ENCODE measurements around the gene CYP4F11. TPM values are rescaled to one million over a fixed set of nuclear protein-coding genes. Genes with fewer than 3 reads are reported as not detected.
"Not testable (repeated sequence)": the region's sequence is repeated elsewhere in the genome, so short reads cannot be mapped to it uniquely, and the experiment has no call there.

Gene CYP4F11
- under 1 TPM in 2 of 3 donors, not detected in 1; 0.25 to 0.78 TPM for polyA plus RNA-seq (ENCODE audit: insufficient read length in 3 of 3)

DNA sequence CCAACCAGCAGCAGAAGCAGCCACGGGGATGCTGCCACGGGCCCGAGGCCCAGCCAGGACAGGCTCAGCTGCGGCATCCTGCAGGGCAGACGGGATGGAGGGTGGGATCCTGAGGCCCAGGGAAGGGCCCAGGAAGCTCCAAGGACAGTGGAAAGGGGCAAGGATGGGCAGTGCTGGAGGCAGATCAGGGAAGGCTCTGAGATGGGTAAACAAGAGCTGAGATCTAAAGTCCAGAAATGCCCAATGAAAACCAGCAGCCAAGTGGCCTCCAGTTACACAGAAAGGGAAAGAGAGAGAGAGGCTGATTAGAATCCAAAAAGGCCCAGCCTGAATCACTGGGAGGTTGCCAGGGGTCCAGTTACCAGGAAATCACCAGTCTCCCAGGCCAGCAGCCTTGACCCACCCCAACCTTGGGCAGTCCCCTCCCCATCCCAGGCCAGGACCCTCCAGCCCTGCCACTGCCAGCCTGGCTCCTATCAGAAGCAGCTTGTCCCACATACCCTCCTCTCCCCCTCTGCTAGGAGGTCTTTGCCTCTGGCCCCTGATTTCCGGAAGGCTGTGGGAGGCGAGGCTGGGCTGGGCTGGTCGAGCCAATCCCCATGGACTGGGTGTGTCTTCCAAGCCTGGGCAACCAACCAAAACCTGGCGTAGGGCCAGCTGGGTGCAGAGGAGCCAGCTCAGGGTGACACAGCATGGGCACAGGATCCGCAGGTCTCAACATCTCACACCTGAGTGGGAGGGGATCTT lies at the start of gene CYP4F11:
TSS of gene CYP4F11 (minus strand) at position 198 of the 747 bp plus-strand sequence. CDS start at position 77, 121 bp downstream.
- DNase-seq (ENCODE audit: low read depth in 3 of 3, low spot score in 2 of 3): no peak

GRCh38 chr19:15979293-15979692 lies 45.0 kb upstream of the CYP4F11 start:
- no peak for DNase-seq (ENCODE audit: low read depth in 3 of 3, low spot score in 2 of 3)

DNA sequence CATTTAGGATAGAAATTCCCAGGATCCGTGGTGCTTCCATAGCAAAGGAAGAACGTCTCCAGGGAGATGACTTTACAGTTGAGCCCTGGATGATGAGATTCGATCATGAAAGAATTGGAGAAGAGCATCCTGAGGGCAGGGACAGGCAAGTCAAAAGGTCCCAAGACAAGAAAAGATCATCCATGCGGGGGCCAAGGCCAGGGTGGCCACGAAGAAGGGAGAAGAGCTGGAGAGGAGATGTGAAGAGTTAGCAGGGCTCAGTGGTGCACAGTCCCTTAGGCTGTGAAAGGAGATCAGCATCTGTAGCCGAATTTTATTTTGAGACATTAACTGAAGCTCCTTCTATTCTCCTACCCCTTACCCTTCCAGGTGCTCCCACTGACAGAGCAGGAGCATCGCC lies 43.4 kb upstream of the CYP4F11 start:
- DNase-seq (ENCODE audit: low read depth in 3 of 3, low spot score in 2 of 3): no peak

DNA sequence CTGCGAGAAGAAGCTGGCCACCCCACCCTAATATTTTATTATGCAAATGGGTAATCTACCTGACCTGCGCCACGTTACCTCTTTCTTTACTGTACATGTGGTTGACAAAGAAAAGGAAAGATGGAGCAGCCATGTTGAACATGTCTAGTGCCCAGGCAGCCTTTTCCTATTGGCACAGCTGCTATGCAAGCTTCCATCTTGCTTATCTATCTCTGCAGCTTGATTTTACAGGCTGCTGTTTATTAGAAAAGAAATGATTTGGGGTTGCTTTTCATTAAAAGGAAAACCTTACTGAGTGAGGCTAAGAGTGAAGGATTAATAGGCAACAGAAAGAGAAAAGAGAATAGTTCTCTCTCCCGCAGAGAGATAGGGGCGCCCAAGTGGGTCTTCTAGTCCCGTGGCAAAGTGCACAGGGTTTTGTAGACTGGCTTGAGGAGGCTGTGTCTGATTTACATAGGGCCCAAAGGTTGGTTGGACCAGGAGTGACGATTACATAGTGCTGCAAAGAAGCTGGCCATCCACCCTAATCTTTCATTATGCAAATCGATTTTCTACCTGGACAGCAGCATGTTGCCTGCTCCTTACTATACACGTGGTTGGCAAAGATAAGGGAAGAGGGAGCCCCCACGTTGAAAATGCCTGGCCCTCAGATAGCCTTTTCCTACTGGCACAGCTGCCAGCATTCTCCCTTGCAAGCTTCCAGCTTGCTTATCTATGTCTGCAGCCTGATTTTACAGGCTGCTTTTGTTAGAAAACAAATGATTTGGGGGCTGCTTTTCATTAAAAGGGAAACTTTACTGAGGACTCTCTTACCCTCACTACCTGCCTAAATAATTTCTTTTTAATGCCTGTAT lies 42.7 kb upstream of the CYP4F11 start:
- no peak for DNase-seq (ENCODE audit: low read depth in 3 of 3, low spot score in 2 of 3)

- DNase-seq (ENCODE audit: low read depth in 3 of 3, low spot score in 2 of 3): no peak
Measured at GRCh38 chr19:15974856-15975255, 40.5 kb upstream of the CYP4F11 start.

GRCh38 chr19:15972043-15972442 lies 37.7 kb upstream of the CYP4F11 start:
- DNase-seq (ENCODE audit: low read depth in 3 of 3, low spot score in 2 of 3): not testable (repeated sequence)

DNA sequence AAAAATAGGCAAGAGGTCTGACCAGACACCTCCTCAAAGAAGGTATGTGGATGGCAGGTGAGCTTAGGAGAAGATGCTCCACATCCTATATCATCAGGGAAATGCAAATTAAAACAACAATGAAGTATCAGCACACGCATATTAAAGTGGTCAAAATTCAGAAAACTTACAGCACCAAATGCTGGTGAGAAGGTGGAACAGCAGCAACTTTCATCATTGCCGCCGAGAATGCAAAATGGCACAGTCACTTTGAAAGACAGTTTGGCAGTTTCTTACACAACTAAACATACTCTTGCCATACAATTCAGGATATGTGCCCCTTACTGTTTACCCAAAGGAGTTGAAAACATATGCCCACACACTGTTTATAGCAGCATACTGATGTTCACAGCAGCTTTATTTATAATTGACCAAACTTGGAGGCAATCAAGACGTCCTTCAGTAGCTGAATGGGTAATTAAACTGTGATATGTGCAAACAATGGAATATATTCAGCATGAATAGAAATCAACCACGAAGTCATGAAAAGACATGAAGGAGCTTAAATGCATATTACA lies 37.0 kb upstream of the CYP4F11 start:
- no peak for DNase-seq (ENCODE audit: low read depth in 3 of 3, low spot score in 2 of 3)

DNA sequence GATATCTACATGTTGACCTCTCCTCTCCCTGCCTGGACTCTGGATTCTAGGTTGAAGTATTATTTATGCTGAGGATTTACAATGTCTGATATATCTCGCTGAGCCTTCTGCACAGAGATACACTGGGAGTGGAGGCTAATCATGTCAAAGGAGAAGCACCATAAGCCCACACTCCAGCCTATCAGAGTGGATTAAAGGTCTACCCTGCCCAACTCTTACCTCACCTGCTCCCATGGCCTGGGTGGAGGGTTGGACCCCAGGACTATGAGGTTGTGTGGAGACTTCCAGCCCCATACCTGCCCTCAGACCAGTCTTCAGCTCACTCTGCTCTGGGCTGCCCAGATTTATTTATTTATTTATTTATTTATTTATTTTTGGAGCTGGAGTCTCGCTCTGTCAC lies 29.9 kb upstream of the CYP4F11 start:
- no peak for DNase-seq (ENCODE audit: low read depth in 3 of 3, low spot score in 2 of 3)

DNA sequence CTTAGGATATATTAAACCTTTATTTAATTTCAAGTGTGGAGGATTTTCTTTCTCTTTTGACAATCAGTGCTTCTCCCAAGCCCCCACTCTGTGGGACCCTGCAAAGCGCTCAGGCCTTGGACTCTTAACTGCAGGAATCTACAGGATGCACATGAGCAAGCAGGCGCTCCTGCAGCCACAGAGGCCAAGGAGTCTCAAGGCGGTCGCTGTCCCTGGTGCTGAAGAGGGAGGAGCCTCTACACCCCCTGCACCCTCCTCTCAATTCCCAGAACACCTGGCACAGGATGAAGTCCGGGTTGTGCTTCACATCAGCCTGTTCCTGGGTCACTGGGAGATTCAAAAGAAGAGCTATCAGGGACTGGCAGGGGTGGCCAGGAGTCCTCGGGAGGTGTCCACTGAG lies 28.0 kb upstream of the CYP4F11 start:
- DNase-seq (ENCODE audit: low read depth in 3 of 3, low spot score in 2 of 3): no peak

GRCh38 chr19:15954820-15955219 lies 20.5 kb upstream of the CYP4F11 start:
- no peak for DNase-seq (ENCODE audit: low read depth in 3 of 3, low spot score in 2 of 3)

DNA sequence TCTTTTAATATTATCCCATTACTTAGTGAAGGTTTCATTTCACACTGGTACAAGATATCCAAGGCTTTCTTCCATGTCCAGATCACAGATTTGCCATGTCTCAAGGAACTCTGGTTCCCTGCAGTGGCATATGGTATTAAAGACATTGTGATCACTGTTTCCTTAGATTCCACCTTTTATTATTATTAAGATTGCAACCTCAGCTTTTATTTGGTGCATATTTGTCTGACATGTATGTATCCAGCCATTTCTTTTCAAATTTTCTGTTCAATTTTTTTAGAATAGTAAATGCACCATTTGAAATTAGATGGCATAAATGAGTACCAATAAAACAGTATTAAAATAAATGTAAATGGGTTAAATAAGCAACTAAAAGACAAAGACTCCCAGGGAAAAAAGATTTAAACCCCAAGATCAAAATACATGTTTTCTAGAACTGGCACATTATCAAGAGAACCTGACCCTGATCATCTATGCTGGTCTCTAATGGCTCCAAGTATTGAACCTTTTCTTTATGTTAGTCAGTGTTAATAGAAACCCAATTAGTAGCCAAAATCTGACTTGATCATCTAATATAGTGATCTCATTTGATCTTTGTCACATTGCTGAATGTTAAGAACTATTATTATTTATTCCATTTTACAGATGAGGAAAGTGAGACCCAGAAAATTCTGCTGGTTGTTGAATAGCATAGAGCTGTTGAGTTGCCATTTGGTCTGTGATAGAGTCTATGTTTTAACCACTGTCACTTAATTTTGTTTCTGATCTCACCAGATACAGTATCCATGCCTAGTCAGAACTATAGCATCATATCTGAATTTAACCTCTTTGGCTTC lies 14.1 kb upstream of the CYP4F11 start, which contains the start of gene OR10H4:
TSS of gene OR10H4 (plus strand) at position 786 of the 836 bp plus-strand sequence. CDS start at position 786, 0 bp downstream.
- no peak for DNase-seq (ENCODE audit: low read depth in 3 of 3, low spot score in 2 of 3)

DNA sequence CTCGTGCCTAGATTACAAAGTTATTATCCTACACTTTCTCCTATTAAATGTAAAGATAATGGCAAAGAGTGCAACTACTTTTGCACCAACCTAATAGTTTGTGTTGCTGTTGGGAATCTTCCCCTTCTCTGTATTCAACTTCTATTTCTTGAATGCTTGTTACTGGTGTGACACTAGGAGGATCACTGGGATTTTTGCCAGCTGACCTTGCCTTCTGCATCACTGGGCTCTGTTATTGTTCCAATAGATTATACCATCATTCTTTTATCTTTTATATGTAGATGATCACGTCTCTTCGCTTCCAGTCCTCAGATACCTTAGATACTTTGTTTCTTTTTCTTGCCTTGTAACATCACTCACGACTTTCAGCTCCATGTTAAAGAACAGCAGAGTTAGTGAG lies 11.0 kb upstream of the CYP4F11 start:
- no peak for DNase-seq (ENCODE audit: low read depth in 3 of 3, low spot score in 2 of 3)

DNA sequence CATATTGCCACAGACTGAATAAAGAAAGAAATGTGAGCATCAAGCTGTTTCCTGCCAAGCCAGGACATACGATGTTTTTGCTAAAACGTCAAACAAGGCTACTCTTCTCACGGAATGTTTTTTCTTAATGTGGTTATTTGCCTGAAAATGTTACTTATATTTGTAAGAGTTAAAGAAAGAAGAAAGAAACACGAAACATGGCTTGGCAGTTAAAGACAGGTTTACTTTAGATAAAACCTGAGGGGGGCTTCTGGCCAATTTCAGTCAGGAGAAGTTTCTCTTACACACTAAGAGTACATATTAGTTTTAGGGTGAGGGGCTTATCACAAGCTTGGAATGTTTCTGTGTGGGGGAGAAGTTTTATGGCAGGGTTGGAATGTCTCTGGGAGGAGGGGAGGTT lies 10.1 kb upstream of the CYP4F11 start:
- no peak for DNase-seq (ENCODE audit: low read depth in 3 of 3, low spot score in 2 of 3)

GRCh38 chr19:15937771-15938170 lies 3.4 kb upstream of the CYP4F11 start:
- no peak for DNase-seq (ENCODE audit: low read depth in 3 of 3, low spot score in 2 of 3)

DNA sequence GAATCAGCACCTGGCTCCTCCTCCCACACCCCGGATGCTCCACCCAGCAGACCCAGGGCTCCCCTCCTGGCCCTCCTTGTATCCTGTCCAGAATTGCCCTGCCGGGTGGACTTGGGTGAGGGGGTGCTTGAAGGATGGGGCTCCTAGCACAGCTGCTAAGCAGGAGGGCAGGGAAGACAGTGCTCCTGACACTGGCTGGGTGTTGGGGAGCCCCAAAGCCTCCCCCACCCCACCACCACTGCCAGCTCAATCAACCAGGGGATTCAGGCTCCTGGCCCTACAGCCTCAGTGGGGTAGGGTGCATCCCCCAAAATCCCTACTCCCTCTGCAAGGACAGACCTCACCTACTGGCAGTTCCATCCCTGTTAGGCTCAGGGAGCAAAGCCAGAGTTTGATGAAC lies 2.6 kb upstream of the CYP4F11 start:
- no peak for DNase-seq (ENCODE audit: low read depth in 3 of 3, low spot score in 2 of 3)

DNA sequence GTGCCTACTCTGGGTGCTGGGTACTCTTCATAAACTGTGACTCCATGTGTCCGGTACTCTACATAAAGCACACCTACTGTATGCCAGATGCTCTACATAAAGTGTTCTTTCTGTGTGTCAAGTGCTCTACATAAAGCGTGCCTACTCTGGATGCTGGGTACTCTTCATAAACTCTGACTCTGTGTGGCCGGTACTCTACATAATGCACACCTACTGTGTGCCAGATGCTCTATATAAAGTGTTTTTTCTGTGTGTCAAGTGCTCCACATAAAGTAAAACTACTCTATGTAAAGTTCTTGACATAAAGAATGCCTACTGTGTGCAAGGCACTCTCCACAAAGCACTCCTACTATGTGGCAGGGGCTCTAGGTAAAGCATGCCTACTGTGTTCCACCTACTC lies 1.8 kb upstream of the CYP4F11 start:
- DNase-seq (ENCODE audit: low read depth in 3 of 3, low spot score in 2 of 3): no peak

DNA sequence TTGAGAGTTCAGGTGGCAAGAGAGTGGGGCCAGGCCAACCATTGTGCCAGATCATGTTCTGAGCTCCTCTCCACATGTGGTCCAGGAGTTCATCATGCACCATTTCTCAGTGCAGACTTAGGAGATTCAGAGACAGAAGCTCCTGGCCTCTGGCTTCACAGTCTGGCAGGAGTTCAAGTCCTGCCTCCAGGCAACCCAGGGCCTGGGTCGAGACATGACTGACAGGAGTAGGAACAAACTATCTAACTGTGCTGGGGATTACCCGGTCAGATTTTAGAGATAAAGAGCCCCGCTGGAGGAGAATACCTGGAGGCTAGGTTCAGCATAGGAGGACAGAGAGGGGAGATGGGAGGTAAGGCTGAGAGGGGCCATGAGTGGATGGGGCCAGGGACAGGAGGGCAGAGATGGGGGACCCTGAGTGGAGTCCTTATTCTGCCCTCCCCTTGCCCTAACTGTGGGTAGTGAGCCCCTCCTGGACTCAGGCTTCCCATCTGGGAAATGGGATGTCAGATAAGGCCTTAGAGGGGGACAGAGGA lies 906 bp upstream of the CYP4F11 start:
- DNase-seq (ENCODE audit: low read depth in 3 of 3, low spot score in 2 of 3): no peak

- DNase-seq (ENCODE audit: low read depth in 3 of 3, low spot score in 2 of 3): not testable (repeated sequence)
Measured at GRCh38 chr19:15933761-15934331, 483 bp downstream of the CYP4F11 start.

DNA sequence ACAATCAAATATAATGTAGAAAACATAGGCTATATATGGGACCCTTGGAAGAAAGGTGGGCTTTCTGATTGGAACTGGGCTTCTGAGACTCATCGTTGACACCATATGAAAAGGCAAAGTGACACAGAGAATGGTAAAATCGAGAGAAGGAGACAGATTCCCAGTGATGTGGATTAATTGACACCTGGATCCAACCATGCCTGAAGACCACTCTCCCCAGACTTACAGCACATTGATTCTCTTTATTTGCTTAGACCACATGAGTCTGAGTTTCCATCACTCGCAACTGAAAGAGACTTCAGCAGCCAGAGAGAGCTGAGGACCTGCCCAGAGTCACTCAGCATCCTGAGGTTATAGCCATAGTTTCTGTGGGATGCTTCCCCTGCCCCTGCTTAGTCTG lies 6.0 kb downstream of the CYP4F11 start:
- no peak for DNase-seq (ENCODE audit: low read depth in 3 of 3, low spot score in 2 of 3)

- DNase-seq (ENCODE audit: low read depth in 3 of 3, low spot score in 2 of 3): no peak
Measured at GRCh38 chr19:15926484-15926883, 7.8 kb downstream of the CYP4F11 start.

Measured in right renal cortex interstitium (tissue), 3 donors.